Left lung (tissue), 10 donors: Measurements from ENCODE around the gene ZNF628. TPM values are rescaled to one million over a fixed set of nuclear protein-coding genes. Genes with fewer than 3 reads are reported as not detected.

Experiments used
- ATAC-seq: fragments of 200-7000 bp; cut with Tn5 transposase; one replicate; pipeline ENCODE4 v1.9.1; 2020; ENCODE audit warnings: moderate library complexity
- DNase-seq, 4 donors: peaks; one replicate each; pipeline ENCODE4 v3.0.0-alpha.2; 2013 to 2020
- H3K27ac ChIP-seq, 2 donors: fragments of 200-600 bp; sonication (generic) in 1 of 2; one replicate each; pipeline versions ENCODE4 v1.5.0 to v1.8.0; 2020 to 2021
- H3K27me3 ChIP-seq, 2 donors: fragments of 200-600 bp; sonication (generic) in 1 of 2; one replicate each; pipeline versions ENCODE4 v1.5.0 to v1.8.0; 2020 to 2021
- H3K36me3 ChIP-seq, 2 donors: fragments of 200-600 bp; sonication (generic) in 1 of 2; one replicate each; pipeline versions ENCODE4 v1.5.0 to v1.8.0; 2020 to 2021
- H3K4me1 ChIP-seq, 2 donors: fragments of 200-600 bp; one replicate each; pipeline ENCODE4 v1.8.0; 2021
- H3K4me3 ChIP-seq, 2 donors: fragments of 200-600 bp; sonication (generic) in 1 of 2; one replicate each; pipeline versions ENCODE4 v1.5.0 to v1.8.0; 2020 to 2021; ENCODE audit warnings: mild to moderate bottlenecking in 1 of 2
- H3K9me3 ChIP-seq, 2 donors: fragments of 200-600 bp; sonication (generic) in 1 of 2; one replicate each; pipeline versions ENCODE4 v1.5.0 to v1.8.0; 2020 to 2021
- intact Hi-C, 2 donors: fragments of 100-400 bp; cut with DNase I; formaldehyde crosslinking; loops; one replicate each; pipeline versions ENCODE4 v1.11.2 to v1.14.2; 2022
- polyA plus RNA-seq, 6 donors: library from polyadenylated mRNA; unstranded; fragments of 120-200 nt; gene quantifications; one replicate each; pipeline ENCODE4 v1.2.1, GENCODE V29; 2013; ENCODE audit not compliant: insufficient read length in 6 of 6
- total RNA-seq, 2 donors: library from RNA; stranded (reverse); fragmentation: NEBNext Ultra II Directional; extraction: Animal tissue kit (Norgen Biotek cat#: 25700); gene quantifications; one replicate each; pipeline ENCODE4 v1.2.1, GENCODE V29; 2021
- TF ChIP-seq, protein P1 (sequence below), 2 donors: fragments of 200-600 bp; sonication (generic) in 1 of 2; IDR thresholded peaks; one replicate each; pipeline versions ENCODE4 v1.5.0 to v1.8.0; 2021; ENCODE audit warnings: antibody characterized with exemption in 2 of 2
- donor health status: DM: no; HTN: yes; CAD: no.
- donor health status: DM: no; HTN: no; CAD: no.

ZNF628 gene
- total and polyA plus RNA-seq, 8 donors: 1.6 to 9.5 (median 3.7) TPM

DNA sequence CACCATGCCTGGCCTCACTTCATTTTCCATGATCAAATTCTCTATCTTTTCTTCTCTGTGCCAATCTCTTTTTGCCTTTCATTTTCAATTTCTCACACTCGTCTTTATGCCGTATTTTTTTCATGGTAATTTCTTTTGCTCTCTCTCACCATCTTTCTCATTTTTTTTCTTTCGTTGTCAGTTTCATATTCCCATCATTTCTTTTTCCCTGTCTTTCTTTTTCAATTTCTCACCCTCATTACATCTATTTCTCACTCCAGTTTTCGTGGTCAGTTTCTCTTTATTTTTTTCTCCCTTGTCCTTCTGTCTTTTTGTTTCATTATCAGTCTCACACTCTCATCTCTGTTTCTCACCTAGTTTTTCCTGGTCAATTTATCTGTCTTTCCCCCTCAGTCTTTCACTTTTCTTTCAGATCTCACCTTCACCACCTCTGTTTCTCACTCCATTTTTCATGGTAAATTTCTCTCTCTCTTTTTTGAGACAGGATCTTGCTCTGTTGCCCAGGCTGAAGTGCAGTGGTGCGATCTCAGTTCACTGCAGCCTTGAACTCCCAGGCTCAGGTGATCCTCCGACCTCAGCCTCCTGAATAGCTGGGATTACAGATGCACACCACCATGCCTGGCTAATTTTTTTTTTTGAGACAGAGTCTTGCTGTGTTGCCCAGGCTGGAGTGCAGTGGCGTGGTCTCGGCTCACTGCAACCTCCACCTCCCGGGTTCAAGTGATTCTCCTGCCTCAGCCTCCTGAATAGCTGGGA lies 26.0 kb downstream of the ZNF628 start:
- no peak for DNase-seq
- intact Hi-C loops: no loop called here

DNA sequence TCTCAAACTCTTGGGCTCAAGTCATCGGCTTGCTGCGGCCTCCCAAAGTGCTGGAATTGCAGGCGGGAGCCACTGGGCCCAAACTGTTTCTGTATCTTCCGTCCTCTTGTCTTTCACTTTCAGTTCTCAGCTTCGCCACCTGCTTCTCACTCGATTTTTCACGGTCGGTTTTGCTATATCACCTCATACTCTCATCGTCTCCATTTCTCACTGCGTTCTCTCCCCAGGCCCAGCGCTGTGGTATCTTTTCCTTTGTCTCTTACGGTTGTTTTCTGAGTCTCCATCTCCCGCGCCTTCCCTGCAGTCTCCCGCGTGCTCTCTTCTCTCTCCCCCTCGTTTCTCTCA lies 26.7 kb downstream of the ZNF628 start:
- no peaks in the 10 kb centered on the region for H3K36me3 ChIP-seq
- H3K27me3 ChIP-seq: no peaks in the 10 kb centered on the region
- DNase-seq: no peak
- intact Hi-C loops: no loop called here
- TF ChIP-seq, protein P1, sequence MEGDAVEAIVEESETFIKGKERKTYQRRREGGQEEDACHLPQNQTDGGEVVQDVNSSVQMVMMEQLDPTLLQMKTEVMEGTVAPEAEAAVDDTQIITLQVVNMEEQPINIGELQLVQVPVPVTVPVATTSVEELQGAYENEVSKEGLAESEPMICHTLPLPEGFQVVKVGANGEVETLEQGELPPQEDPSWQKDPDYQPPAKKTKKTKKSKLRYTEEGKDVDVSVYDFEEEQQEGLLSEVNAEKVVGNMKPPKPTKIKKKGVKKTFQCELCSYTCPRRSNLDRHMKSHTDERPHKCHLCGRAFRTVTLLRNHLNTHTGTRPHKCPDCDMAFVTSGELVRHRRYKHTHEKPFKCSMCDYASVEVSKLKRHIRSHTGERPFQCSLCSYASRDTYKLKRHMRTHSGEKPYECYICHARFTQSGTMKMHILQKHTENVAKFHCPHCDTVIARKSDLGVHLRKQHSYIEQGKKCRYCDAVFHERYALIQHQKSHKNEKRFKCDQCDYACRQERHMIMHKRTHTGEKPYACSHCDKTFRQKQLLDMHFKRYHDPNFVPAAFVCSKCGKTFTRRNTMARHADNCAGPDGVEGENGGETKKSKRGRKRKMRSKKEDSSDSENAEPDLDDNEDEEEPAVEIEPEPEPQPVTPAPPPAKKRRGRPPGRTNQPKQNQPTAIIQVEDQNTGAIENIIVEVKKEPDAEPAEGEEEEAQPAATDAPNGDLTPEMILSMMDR (IDR thresholded peaks at IDR 0.05): no peak
- ATAC-seq: no peak
- peaks cover 4 to 12% of the 10 kb centered on the region in 2 donors for H3K4me1 ChIP-seq
- H3K4me3 ChIP-seq: no peak overlapping the region
- H3K27ac ChIP-seq: no peak overlapping the region
- H3K9me3 ChIP-seq: no peaks in the 10 kb centered on the region

More for the DNA sequence above, 26.0 kb downstream of the ZNF628 start:
- peaks cover 4 to 12% of the 10 kb centered on the region in 2 donors for H3K4me1 ChIP-seq
- H3K27ac ChIP-seq: no peak overlapping the region
- H3K9me3 ChIP-seq: no peaks in the 10 kb centered on the region
- H3K4me3 ChIP-seq: no peak overlapping the region
- no peaks in the 10 kb centered on the region for H3K27me3 ChIP-seq
- H3K36me3 ChIP-seq: no peaks in the 10 kb centered on the region
- ATAC-seq: no peak
- TF ChIP-seq, protein P1 (IDR thresholded peaks at IDR 0.05): no peak

DNA sequence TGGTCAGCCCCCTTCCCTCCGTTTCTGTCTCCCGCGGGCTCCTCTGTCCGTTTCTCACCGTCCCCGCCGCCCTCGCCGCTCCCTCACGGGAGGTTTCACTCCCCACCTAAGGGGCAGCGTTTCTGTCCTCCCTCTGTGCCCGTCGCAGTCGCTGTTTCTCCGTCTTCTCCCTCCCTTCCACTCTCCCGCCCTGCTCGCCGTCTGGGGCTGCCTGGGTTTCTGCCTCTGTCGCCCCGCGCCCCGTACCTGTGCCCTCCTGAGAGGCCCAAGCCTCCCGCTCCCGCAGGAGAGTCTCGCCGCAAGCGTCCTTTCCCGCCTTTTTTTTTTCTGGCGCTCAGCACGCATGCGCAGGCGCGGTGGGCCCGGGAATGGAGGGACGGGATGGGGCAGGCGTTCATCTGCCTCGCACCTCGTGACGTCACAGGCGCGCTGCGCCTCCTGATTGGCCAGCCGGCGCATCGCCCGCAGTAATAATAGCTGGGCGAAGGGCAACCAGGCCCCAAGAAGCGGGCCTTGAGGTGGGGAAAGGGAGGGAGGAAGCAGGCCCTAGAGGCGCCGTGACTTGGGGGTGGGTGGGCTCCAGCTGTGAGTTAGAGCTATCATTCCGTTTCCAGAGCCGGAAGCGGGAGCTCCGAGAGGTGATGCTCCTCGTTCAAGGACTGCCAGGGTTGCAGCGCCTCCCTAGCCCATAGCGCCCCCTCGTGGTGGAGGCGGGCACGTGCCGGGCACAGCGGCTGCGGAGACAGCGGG lies 27.3 kb downstream of the ZNF628 start:
- ATAC-seq (peak; percentile 98), DNase-seq (peak; percentile 83 to 96 (median 94))
- Histone ChIP-seq H3K4me3 (peak overlapping the region; percentile 28 to 45), H3K27ac (peak overlapping the region in 1 of 2 donors; percentile 75), H3K27me3 (no peaks in the 10 kb centered on the region), H3K36me3 (no peaks in the 10 kb centered on the region), H3K4me1 (peaks cover 4 to 12% of the 10 kb centered on the region in 2 donors), H3K9me3 (no peaks in the 10 kb centered on the region)
- intact Hi-C loops: no loop called here
- TF ChIP-seq, protein P1 (IDR thresholded peaks at IDR 0.05): peak; percentile 96 to 100

DNA sequence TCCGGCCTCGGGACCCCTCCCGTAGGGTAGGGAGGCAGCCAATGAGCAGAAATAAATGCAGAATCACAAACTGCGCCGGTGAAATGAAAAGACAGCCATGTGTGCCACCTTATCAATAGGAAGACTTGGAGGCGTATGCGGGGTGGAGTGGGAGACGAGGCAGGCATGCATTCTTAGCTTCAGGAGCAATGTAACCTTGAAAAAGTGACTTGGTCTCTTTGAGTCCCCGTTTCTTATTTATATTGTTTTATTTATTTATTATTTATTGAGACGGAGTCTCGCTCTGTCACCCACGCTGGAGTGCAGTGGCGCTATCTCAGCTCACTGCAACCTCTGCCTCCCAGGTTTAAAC lies 27.8 kb downstream of the ZNF628 start:
- Histone ChIP-seq H3K27ac (peak overlapping the region in 1 of 2 donors; percentile 75), H3K4me3 (peak overlapping the region in 1 of 2 donors; percentile 45), H3K36me3 (no peaks in the 10 kb centered on the region), H3K4me1 (peaks cover 4 to 12% of the 10 kb centered on the region in 2 donors), H3K9me3 (no peaks in the 10 kb centered on the region), H3K27me3 (no peaks in the 10 kb centered on the region)
- intact Hi-C loops: no loop called here
- DNase-seq: no peak
- TF ChIP-seq, protein P1 (IDR thresholded peaks at IDR 0.05): peak in 1 of 2 donors; percentile 7
- no peak for ATAC-seq

DNA sequence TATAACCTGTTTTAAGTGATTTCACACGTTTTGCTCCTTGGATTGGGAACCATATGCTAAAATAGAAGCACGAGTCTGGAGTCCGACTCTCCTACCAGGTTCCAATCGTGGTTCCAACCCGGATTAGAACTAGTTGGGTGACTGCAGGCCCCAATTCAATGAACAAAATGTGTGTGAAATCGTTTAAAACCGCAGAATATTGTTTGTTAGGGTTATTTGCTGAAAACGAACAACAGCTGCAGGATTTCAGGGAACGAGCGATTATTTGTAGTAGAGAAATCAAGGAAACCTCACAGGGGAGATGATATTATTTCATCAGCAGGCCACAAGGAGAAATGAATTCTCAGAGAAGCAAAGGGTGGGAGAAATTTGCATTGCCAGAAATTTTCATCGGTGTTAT lies 28.6 kb downstream of the ZNF628 start:
- intact Hi-C loops: no loop called here
- H3K4me3 ChIP-seq: no peak overlapping the region
- H3K9me3 ChIP-seq: no peaks in the 10 kb centered on the region
- no peak for DNase-seq
- H3K36me3 ChIP-seq: no peaks in the 10 kb centered on the region
- ATAC-seq: no peak
- H3K4me1 ChIP-seq: peaks cover 4 to 12% of the 10 kb centered on the region in 2 donors
- TF ChIP-seq, protein P1 (IDR thresholded peaks at IDR 0.05): no peak
- H3K27ac ChIP-seq: no peak overlapping the region
- no peaks in the 10 kb centered on the region for H3K27me3 ChIP-seq
